ENCODE data around the gene BRINP2.
"Not testable (repeated sequence)": the region's sequence is repeated elsewhere in the genome, so short reads cannot be mapped to it uniquely, and the experiment has no call there.

The BRINP2 gene

GRCh38 chr1:177309880-177310279 is 139.1 kb downstream of the BRINP2 start:
- no peak for TF ChIP-seq ZNF384 (IDR thresholded peaks at IDR 0.05)
- POLR2A ChIA-PET: no interaction called here
- CTCF ChIA-PET: no interaction called here
- no peak for DNase-seq (ENCODE audit: extremely low spot score)

- POLR2A ChIA-PET: no interaction called here
- DNase-seq (ENCODE audit: extremely low spot score): no peak
- TF ChIP-seq FOXK2 (IDR thresholded peaks at IDR 0.05): no peak
- TF ChIP-seq BHLHE40 (IDR thresholded peaks at IDR 0.05; ENCODE audit: borderline replicate concordance): no peak
- TF ChIP-seq LEF1 (IDR thresholded peaks at IDR 0.05; ENCODE audit: borderline replicate concordance): no peak
- TF ChIP-seq CTBP1 (IDR thresholded peaks at IDR 0.05; ENCODE audit: borderline replicate concordance): no peak
- TF ChIP-seq NFRKB (IDR thresholded peaks at IDR 0.05): no peak
- TF ChIP-seq SUZ12 (IDR thresholded peaks at IDR 0.05): no peak
- CTCF ChIA-PET: no interaction called here
Measured at GRCh38 chr1:177310326-177310725, 139.6 kb downstream of the BRINP2 start.

- POLR2A ChIA-PET: interaction anchor here (0.6 kb wide), 1 partner anchor 824 kb away, joined by 3 read pairs; no protein-coding TSS in a partner anchor
Measured at GRCh38 chr1:177311111-177311510, 140.4 kb downstream of the BRINP2 start.

GRCh38 chr1:177311586-177311985 is 140.8 kb downstream of the BRINP2 start:
- ChIA-PET CTCF (no interaction called here), POLR2A (interaction anchor here (0.6 kb wide), 1 partner anchor 823 kb away, joined by 3 read pairs; no protein-coding TSS in a partner anchor)
- no peak for DNase-seq (ENCODE audit: extremely low spot score)
- TF ChIP-seq FOXM1 (IDR thresholded peaks at IDR 0.05; ENCODE audit: borderline replicate concordance) (no peak), ARNT (IDR thresholded peaks at IDR 0.05) (no peak), ZNF384 (IDR thresholded peaks at IDR 0.05) (no peak), NFRKB (IDR thresholded peaks at IDR 0.05) (no peak), FOXA1 (IDR thresholded peaks at IDR 0.05) (no peak), L3MBTL2 (conservative IDR thresholded peaks at IDR 0.05) (no peak), BHLHE40 (IDR thresholded peaks at IDR 0.05; ENCODE audit: borderline replicate concordance) (no peak), LEF1 (IDR thresholded peaks at IDR 0.05; ENCODE audit: borderline replicate concordance) (no peak), FOXK2 (IDR thresholded peaks at IDR 0.05) (no peak), TARDBP (IDR thresholded peaks at IDR 0.05) (no peak), CTBP1 (IDR thresholded peaks at IDR 0.05; ENCODE audit: borderline replicate concordance) (no peak), SP1 (IDR thresholded peaks at IDR 0.05) (no peak), SUZ12 (IDR thresholded peaks at IDR 0.05) (no peak), ELF4 (IDR thresholded peaks at IDR 0.05) (no peak), PKNOX1 (IDR thresholded peaks at IDR 0.05) (no peak), HDGF (IDR thresholded peaks at IDR 0.05; ENCODE audit: borderline replicate concordance) (no peak)

More at GRCh38 chr1:177311111-177311510, 140.4 kb downstream of the BRINP2 start:
- no peak for DNase-seq (ENCODE audit: extremely low spot score)
- CTCF ChIA-PET: no interaction called here
- TF ChIP-seq FOXK2 (IDR thresholded peaks at IDR 0.05) (no peak), SUZ12 (IDR thresholded peaks at IDR 0.05) (no peak)

GRCh38 chr1:177315261-177315660 is 144.5 kb downstream of the BRINP2 start:
- TF ChIP-seq SUZ12 (IDR thresholded peaks at IDR 0.05) (no peak), ZNF384 (IDR thresholded peaks at IDR 0.05) (no peak), L3MBTL2 (conservative IDR thresholded peaks at IDR 0.05) (no peak), CTBP1 (IDR thresholded peaks at IDR 0.05; ENCODE audit: borderline replicate concordance) (no peak)
- DNase-seq (ENCODE audit: extremely low spot score): no peak
- ChIA-PET POLR2A (no interaction called here), CTCF (no interaction called here)

- DNase-seq (ENCODE audit: extremely low spot score): no peak
- CTCF ChIA-PET: no interaction called here
- POLR2A ChIA-PET: no interaction called here
- no peak for TF ChIP-seq LEF1 (IDR thresholded peaks at IDR 0.05; ENCODE audit: borderline replicate concordance)
- no peak for TF ChIP-seq FOXK2 (IDR thresholded peaks at IDR 0.05)
Measured at GRCh38 chr1:177315761-177316160, 145.0 kb downstream of the BRINP2 start.

GRCh38 chr1:177321434-177321833 is 150.7 kb downstream of the BRINP2 start:
- POLR2A ChIA-PET; DNase-seq (ENCODE audit: extremely low spot score); CTCF ChIA-PET: not testable (repeated sequence)

- DNase-seq (ENCODE audit: extremely low spot score): no peak
- POLR2A ChIA-PET: no interaction called here
- CTCF ChIA-PET: no interaction called here
- no peak for TF ChIP-seq LEF1 (IDR thresholded peaks at IDR 0.05; ENCODE audit: borderline replicate concordance)
Measured at GRCh38 chr1:177328251-177328650, 157.5 kb downstream of the BRINP2 start.

GRCh38 chr1:177329871-177330270 is 159.1 kb downstream of the BRINP2 start:
- TF ChIP-seq TARDBP (IDR thresholded peaks at IDR 0.05) (no peak), FOXM1 (IDR thresholded peaks at IDR 0.05; ENCODE audit: borderline replicate concordance) (no peak), FOXK2 (IDR thresholded peaks at IDR 0.05) (no peak), FOXA1 (IDR thresholded peaks at IDR 0.05) (no peak), HDGF (IDR thresholded peaks at IDR 0.05; ENCODE audit: borderline replicate concordance) (no peak), NFRKB (IDR thresholded peaks at IDR 0.05) (no peak), L3MBTL2 (conservative IDR thresholded peaks at IDR 0.05) (no peak), ELF4 (IDR thresholded peaks at IDR 0.05) (no peak), CTBP1 (IDR thresholded peaks at IDR 0.05; ENCODE audit: borderline replicate concordance) (no peak), ARNT (IDR thresholded peaks at IDR 0.05) (no peak), ZNF384 (IDR thresholded peaks at IDR 0.05) (no peak), PKNOX1 (IDR thresholded peaks at IDR 0.05) (no peak), SP1 (IDR thresholded peaks at IDR 0.05) (no peak)
- DNase-seq (ENCODE audit: extremely low spot score): no peak
- ChIA-PET CTCF (interaction anchor here (1.1 kb wide), 1 partner anchor 11 kb away, joined by 3 read pairs; no protein-coding TSS in a partner anchor), POLR2A (no interaction called here)

All from HEK293T (cell line).